HepG2 (cell line): Measurements from ENCODE around the gene BUD23. TPM values are rescaled to one million over a fixed set of nuclear protein-coding genes. Genes with fewer than 3 reads are reported as not detected.

Source experiments
- ATAC-seq: fragments of 200-7000 bp; cut with Tn5 transposase; 3 replicates; pipeline ENCODE4 v1.9.1; 2020; ENCODE audit warnings: mild to moderate bottlenecking, moderate library complexity
- BruUV-seq: library from RNA; stranded (reverse); fragments of 400-500 nt; replicated peaks from 2 replicates; lab custom pipeline; 2021; lab: Mats Ljungman, UMichigan
- CTCF ChIA-PET: fragments of 300-600 bp; formaldehyde crosslinking; extraction: SDS; loops from one replicate; lab custom pipeline; 2021; ENCODE audit warnings: low total read pairs, inconsistent platforms, low intra/inter-chr PET ratio; lab: Yijun Ruan, JAX
- POLR2A ChIA-PET: fragments of 350-600 bp; sonication (Branson Sonifier 250); formaldehyde crosslinking; loops from one replicate; lab custom pipeline; 2020; ENCODE audit warnings: antibody characterized with exemption, inconsistent platforms; lab: Yijun Ruan, JAX
- DNase-seq: peaks from one replicate; pipeline ENCODE4 v3.0.0-alpha.2; 2015; ENCODE audit warnings: low spot score
- FAIRE-seq: peaks from 3 replicates; lab custom pipeline; 2011; peaks lifted over from hg19 to GRCh38; lab: Jason Lieb, UNC
- H2AFZ ChIP-seq: one replicate; pipeline ENCODE4 v1.6.1; 2011; ENCODE audit warnings: low read length, inconsistent platforms
- H3K27ac ChIP-seq: fragments of 300-600 bp; 3 replicates; pipeline ENCODE4 v1.8.0; 2011; ENCODE audit warnings: mixed run types, mild to moderate bottlenecking, mixed read lengths, low read length, inconsistent platforms; ENCODE audit not compliant: insufficient read depth; ENCODE audit errors: extremely low read length
- H3K27me3 ChIP-seq, 2 experiments: fragments of 200-600 bp in 1 of 2; 2 replicates in 1 of 2; 3 replicates in 1 of 2; pipeline versions ENCODE4 v1.6.0 to v1.8.0; 2011; ENCODE audit warnings: low read length in 2 of 2, mild to moderate bottlenecking in 2 of 2, moderate library complexity in 2 of 2, inconsistent platforms in 1 of 2; ENCODE audit not compliant: insufficient read depth in 2 of 2, control insufficient read depth in 1 of 2
- H3K36me3 ChIP-seq, 2 experiments: fragments of 200-600 bp in 1 of 2; replicated peaks in 1 of 2; 2 replicates in 1 of 2; 3 replicates in 1 of 2; pipeline versions ENCODE4 v1.5.1 to v1.8.0; 2011; ENCODE audit warnings: low read length in 2 of 2, inconsistent platforms in 1 of 2; ENCODE audit not compliant: insufficient read depth in 2 of 2, control insufficient read depth in 1 of 2
- H3K4me1 ChIP-seq: 2 replicates; pipeline ENCODE4 v1.5.1; 2012; ENCODE audit warnings: low read length, inconsistent platforms; ENCODE audit not compliant: insufficient read depth
- H3K4me2 ChIP-seq: 2 replicates; pipeline ENCODE4 v1.6.0; 2011; ENCODE audit warnings: low read depth, low read length, inconsistent platforms
- H3K4me3 ChIP-seq, 3 experiments: fragments of 200-600 bp in 1 of 3; sonication (generic), shearing (Covaris generic) in 1 of 3; replicated peaks in 1 of 3; 2 replicates each; pipeline ENCODE4 v1.5.1; 2011 to 2016; ENCODE audit warnings: low read length in 3 of 3, inconsistent platforms in 2 of 3, low read depth in 2 of 3, mild to moderate bottlenecking in 2 of 3, control low read depth in 1 of 3, mixed read lengths in 1 of 3; ENCODE audit not compliant: insufficient read depth in 1 of 3
- H3K79me2 ChIP-seq: one replicate; pipeline ENCODE4 v1.6.1; 2011; ENCODE audit warnings: low read length, inconsistent platforms; ENCODE audit not compliant: insufficient read depth
- H3K9ac ChIP-seq: 2 replicates; pipeline ENCODE4 v1.6.0; 2011; ENCODE audit warnings: mild to moderate bottlenecking, low read depth, low read length, inconsistent platforms; ENCODE audit not compliant: insufficient read depth
- H3K9me3 ChIP-seq: 2 replicates; pipeline ENCODE4 v1.5.1; 2012; ENCODE audit warnings: mild to moderate bottlenecking, low read length
- H4K20me1 ChIP-seq: 2 replicates; pipeline ENCODE4 v1.6.0; 2011; ENCODE audit warnings: inconsistent platforms, mild to moderate bottlenecking, low read length, moderate library complexity; ENCODE audit not compliant: insufficient read depth
- AGO2 ChIP-seq: fragments of 200-400 bp; formaldehyde crosslinking; optimal IDR thresholded peaks from 2 replicates; pipeline ENCODE3; 2017; ENCODE audit warnings: mild to moderate bottlenecking, low read depth, low read length, moderate library complexity
- CCAR2 ChIP-seq: fragments of 200-400 bp; formaldehyde crosslinking; optimal IDR thresholded peaks from 2 replicates; pipeline ENCODE3; 2018; ENCODE audit warnings: low read depth, mild to moderate bottlenecking, low read length, moderate library complexity
- FOXM1 ChIP-seq: sonication (generic); formaldehyde crosslinking; IDR thresholded peaks from 2 replicates; pipeline ENCODE4 v1.5.0; 2020; ENCODE audit warnings: missing genetic modification reagents
- GABPB1 ChIP-seq: IDR thresholded peaks from 2 replicates; pipeline ENCODE4 v1.6.1; 2016; ENCODE audit warnings: mild to moderate bottlenecking, missing genetic modification reagents, moderate library complexity, missing compliant biosample characterization
- KAT8 ChIP-seq: IDR thresholded peaks from 2 replicates; pipeline ENCODE4 v1.6.1; 2016; ENCODE audit warnings: missing genetic modification reagents, missing compliant biosample characterization
- MEIS1 ChIP-seq: sonication (generic); formaldehyde crosslinking; IDR thresholded peaks from 2 replicates; pipeline ENCODE4 v1.9.0; 2021; ENCODE audit warnings: mild to moderate bottlenecking, missing genetic modification reagents, moderate library complexity, borderline replicate concordance
- RAD51 ChIP-seq: fragments of 450-650 bp; IDR thresholded peaks from 2 replicates; pipeline ENCODE4 v1.6.1; 2016; ENCODE audit warnings: borderline replicate concordance
- SNAPC2 ChIP-seq: sonication (generic); formaldehyde crosslinking; IDR thresholded peaks from 2 replicates; pipeline ENCODE4 v1.8.1; 2022; ENCODE audit warnings: mild to moderate bottlenecking, missing genetic modification reagents
- ZC3H4 ChIP-seq: sonication (generic); formaldehyde crosslinking; IDR thresholded peaks from 2 replicates; pipeline ENCODE4 v1.4.0; 2020; ENCODE audit warnings: missing genetic modification reagents, borderline replicate concordance
- ZNF10 ChIP-seq: sonication (generic); formaldehyde crosslinking; IDR thresholded peaks from 2 replicates; pipeline ENCODE4 v1.4.0; 2020; ENCODE audit warnings: mild to moderate bottlenecking, low read depth, missing genetic modification reagents, borderline replicate concordance
- ZNF263 ChIP-seq: sonication (generic); formaldehyde crosslinking; IDR thresholded peaks from 2 replicates; pipeline ENCODE4 v1.4.0; 2020; ENCODE audit warnings: missing genetic modification reagents
- WGBS: methylation state at CpG from one replicate; pipeline ENCODE4 v1.1.6; 2017; ENCODE audit warnings: low lambda C conversion rate; 5-methylcytosine and 5-hydroxymethylcytosine counted together
- in situ Hi-C: cut with HindIII; loops from 2 replicates; pipeline ENCODE4 v1.10.0; 2017; ENCODE audit warnings: low pct_unique_long_range_greater_than_20kb; ENCODE audit not compliant: extremely low pct_ligation_motif_present
- intact Hi-C: fragments of 100-400 bp; cut with micrococcal nuclease; formaldehyde crosslinking; loops from one replicate; pipeline ENCODE4 v1.10.0; 2022; ENCODE audit not compliant: unreplicated experiment
- polyA plus RNA-seq, 8 experiments: library from polyadenylated mRNA; depleted of rRNA in 3 of 8; stranded (reverse) in 7 of 8; unstranded in 1 of 8; fragments of >200 nt; fragmentation: Illumina TruSeq in 4 of 8; extraction: Trizol in 4 of 8; gene quantifications; 2 replicates each; pipeline versions ENCODE4 v1.2.1 to v1.2.3, GENCODE V29; 2011 to 2016; ENCODE audit warnings: low read depth in 4 of 8, missing spikeins in 1 of 8, mixed read lengths in 1 of 8; ENCODE audit not compliant: insufficient read depth in 1 of 8
- total RNA-seq, 5 experiments: library from RNA; depleted of rRNA; stranded (reverse); fragments of >200 nt; fragmentation: Illumina TruSeq; extraction: Trizol; gene quantifications; 2 replicates each; pipeline ENCODE4 v1.2.3, GENCODE V29; 2016; ENCODE audit warnings: low read depth in 1 of 5
- TF ChIP-seq, protein P1 (sequence below): sonication (generic); formaldehyde crosslinking; IDR thresholded peaks from 2 replicates; pipeline ENCODE4 v1.4.0; 2020; ENCODE audit warnings: missing genetic modification reagents
- TF ChIP-seq, protein P2 (sequence below): sonication (generic); formaldehyde crosslinking; IDR thresholded peaks from 2 replicates; pipeline ENCODE4 v1.4.0; 2020; ENCODE audit warnings: missing genetic modification reagents
- TF ChIP-seq, protein P3 (sequence below), 2 experiments: sonication (generic) in 1 of 2; formaldehyde crosslinking in 1 of 2; IDR thresholded peaks; 2 replicates each; pipeline versions ENCODE4 v1.5.1 to v1.6.1; 2011 to 2020; ENCODE audit warnings: borderline replicate concordance in 1 of 2, low read depth in 1 of 2, low read length in 1 of 2, mild to moderate bottlenecking in 1 of 2, missing genetic modification reagents in 1 of 2, moderate library complexity in 1 of 2

BUD23 gene
- total and polyA plus RNA-seq, 2 of the 13 experiments (the other 11 are each of a cell fraction or from before 2014, with no cell fraction given), result 47.5 to 54.5 TPM

DNA sequence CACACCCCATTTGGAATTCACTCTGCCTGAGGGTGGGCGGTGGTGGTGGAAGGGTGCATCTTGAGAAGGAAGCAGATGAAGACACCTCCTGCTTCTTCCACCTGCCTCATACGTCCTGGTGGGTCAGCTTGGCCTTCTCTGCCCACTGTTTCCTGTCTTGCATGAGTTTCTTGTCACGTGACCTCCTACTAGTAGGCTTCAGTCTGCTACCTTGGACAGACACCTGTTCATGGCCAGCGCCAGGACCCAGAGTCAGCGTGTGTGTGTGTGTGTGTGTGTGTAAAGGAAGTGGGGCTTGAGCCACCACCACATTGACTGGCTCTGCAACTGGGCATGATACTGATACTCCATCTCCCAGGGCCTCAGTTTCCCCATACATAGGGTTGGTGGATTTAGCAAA is 32.9 kb upstream of the BUD23 start:
- H3K4me2 ChIP-seq, result no peak overlapping the region; the same call in 1 of the 2 replicates
- intact Hi-C loops (no loop called here), in situ Hi-C loops (no loop called here)
- no peak overlapping the region for H2AFZ ChIP-seq
- H3K4me3 ChIP-seq, result no peak overlapping the region
- no peaks in the 10 kb centered on the region for H3K36me3 ChIP-seq
- ATAC-seq (no peak), FAIRE-seq (no peak), DNase-seq (no peak)
- H4K20me1 ChIP-seq, result no peaks in the 10 kb centered on the region
- 45% methylated on average over 5 of the region's 5 CpGs for WGBS
- H3K27me3 ChIP-seq, result peaks cover 3 to 12% of the 10 kb centered on the region in 2 experiments; a peak in 3 of 5 replicates
- no TSS peak for BruUV-seq
- CTCF ChIA-PET, result no interaction called here
- no peak overlapping the region for H3K27ac ChIP-seq
- no peaks in the 10 kb centered on the region for H3K9me3 ChIP-seq
- H3K79me2 ChIP-seq, result no peaks in the 10 kb centered on the region
- H3K9ac ChIP-seq, result no peak overlapping the region
- POLR2A ChIA-PET, result interaction anchor here (1.3 kb wide), 1 partner anchor 26 kb away, joined by 3 read pairs; the partner anchor contains the start of gene MLXIPL
- TF ChIP-seq ZNF263 (CRISPR knock-in tag) (no peak), AGO2 (no peak), ZC3H4 (CRISPR knock-in tag) (no peak), GABPB1 (no peak), KAT8 (no peak), FOXM1 (no peak), RAD51 (peak; percentile 85), SNAPC2 (CRISPR knock-in tag) (no peak), CCAR2 (no peak), ZNF10 (no peak), MEIS1 (CRISPR knock-in tag) (no peak)
- TF ChIP-seq, protein P1, sequence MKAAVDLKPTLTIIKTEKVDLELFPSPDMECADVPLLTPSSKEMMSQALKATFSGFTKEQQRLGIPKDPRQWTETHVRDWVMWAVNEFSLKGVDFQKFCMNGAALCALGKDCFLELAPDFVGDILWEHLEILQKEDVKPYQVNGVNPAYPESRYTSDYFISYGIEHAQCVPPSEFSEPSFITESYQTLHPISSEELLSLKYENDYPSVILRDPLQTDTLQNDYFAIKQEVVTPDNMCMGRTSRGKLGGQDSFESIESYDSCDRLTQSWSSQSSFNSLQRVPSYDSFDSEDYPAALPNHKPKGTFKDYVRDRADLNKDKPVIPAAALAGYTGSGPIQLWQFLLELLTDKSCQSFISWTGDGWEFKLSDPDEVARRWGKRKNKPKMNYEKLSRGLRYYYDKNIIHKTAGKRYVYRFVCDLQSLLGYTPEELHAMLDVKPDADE (CRISPR knock-in tag), result no peak
- TF ChIP-seq, protein P2, sequence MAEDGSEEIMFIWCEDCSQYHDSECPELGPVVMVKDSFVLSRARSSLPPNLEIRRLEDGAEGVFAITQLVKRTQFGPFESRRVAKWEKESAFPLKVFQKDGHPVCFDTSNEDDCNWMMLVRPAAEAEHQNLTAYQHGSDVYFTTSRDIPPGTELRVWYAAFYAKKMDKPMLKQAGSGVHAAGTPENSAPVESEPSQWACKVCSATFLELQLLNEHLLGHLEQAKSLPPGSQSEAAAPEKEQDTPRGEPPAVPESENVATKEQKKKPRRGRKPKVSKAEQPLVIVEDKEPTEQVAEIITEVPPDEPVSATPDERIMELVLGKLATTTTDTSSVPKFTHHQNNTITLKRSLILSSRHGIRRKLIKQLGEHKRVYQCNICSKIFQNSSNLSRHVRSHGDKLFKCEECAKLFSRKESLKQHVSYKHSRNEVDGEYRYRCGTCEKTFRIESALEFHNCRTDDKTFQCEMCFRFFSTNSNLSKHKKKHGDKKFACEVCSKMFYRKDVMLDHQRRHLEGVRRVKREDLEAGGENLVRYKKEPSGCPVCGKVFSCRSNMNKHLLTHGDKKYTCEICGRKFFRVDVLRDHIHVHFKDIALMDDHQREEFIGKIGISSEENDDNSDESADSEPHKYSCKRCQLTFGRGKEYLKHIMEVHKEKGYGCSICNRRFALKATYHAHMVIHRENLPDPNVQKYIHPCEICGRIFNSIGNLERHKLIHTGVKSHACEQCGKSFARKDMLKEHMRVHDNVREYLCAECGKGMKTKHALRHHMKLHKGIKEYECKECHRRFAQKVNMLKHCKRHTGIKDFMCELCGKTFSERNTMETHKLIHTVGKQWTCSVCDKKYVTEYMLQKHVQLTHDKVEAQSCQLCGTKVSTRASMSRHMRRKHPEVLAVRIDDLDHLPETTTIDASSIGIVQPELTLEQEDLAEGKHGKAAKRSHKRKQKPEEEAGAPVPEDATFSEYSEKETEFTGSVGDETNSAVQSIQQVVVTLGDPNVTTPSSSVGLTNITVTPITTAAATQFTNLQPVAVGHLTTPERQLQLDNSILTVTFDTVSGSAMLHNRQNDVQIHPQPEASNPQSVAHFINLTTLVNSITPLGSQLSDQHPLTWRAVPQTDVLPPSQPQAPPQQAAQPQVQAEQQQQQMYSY (CRISPR knock-in tag), result no peak
- TF ChIP-seq, protein P3, sequence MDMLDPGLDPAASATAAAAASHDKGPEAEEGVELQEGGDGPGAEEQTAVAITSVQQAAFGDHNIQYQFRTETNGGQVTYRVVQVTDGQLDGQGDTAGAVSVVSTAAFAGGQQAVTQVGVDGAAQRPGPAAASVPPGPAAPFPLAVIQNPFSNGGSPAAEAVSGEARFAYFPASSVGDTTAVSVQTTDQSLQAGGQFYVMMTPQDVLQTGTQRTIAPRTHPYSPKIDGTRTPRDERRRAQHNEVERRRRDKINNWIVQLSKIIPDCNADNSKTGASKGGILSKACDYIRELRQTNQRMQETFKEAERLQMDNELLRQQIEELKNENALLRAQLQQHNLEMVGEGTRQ (IDR thresholded peaks at IDR 0.05; ENCODE audit: low read depth, low read length), result peak; percentile 75
- TF ChIP-seq, protein P3 (CRISPR knock-in tag; IDR thresholded peaks at IDR 0.05; ENCODE audit: borderline replicate concordance), result no peak; the same call in 1 of the 2 replicates
- peaks cover 74% of the 10 kb centered on the region for H3K4me1 ChIP-seq
